GM19397 (cell line): Measurements from ENCODE around the gene CWC15.
"Not testable (repeated sequence)": the region's sequence is repeated elsewhere in the genome, so short reads cannot be mapped to it uniquely, and the experiment has no call there.

Experiments
- ATAC-seq: cut with Tn5 transposase; IDR thresholded peaks from one replicate; pipeline ENCODE4 v1.9.1; 2021; ENCODE audit warnings: mild to moderate bottlenecking, moderate library complexity; ENCODE audit not compliant: unreplicated experiment

The CWC15 gene

GRCh38 chr11:94956963-94957362 lies 16.4 kb downstream of the CWC15 start:
- ATAC-seq: no peak

- no peak for ATAC-seq
Measured at GRCh38 chr11:94954753-94955152, 18.6 kb downstream of the CWC15 start.

- ATAC-seq: no peak
Measured at GRCh38 chr11:94948070-94948617, 25.2 kb downstream of the CWC15 start.

- ATAC-seq: peak; percentile 53
Measured at GRCh38 chr11:94946812-94947211, 26.5 kb downstream of the CWC15 start.

- no peak for ATAC-seq
Measured at GRCh38 chr11:94941131-94941530, 32.2 kb downstream of the CWC15 start.

- no peak for ATAC-seq
Measured at GRCh38 chr11:94939346-94939745, 34.0 kb downstream of the CWC15 start.

- no peak for ATAC-seq
Measured at GRCh38 chr11:94938095-94939055, 35.0 kb downstream of the CWC15 start.

- ATAC-seq: no peak
Measured at GRCh38 chr11:94934846-94935245, 38.5 kb downstream of the CWC15 start.

GRCh38 chr11:94934362-94934761 lies 39.0 kb downstream of the CWC15 start:
- no peak for ATAC-seq

- ATAC-seq: no peak
Measured at GRCh38 chr11:94933223-94934130, 39.9 kb downstream of the CWC15 start.

- ATAC-seq: no peak
Measured at GRCh38 chr11:94932503-94932902, 40.9 kb downstream of the CWC15 start.

- not testable (repeated sequence) for ATAC-seq
Measured at GRCh38 chr11:94932072-94932471, 41.3 kb downstream of the CWC15 start.

- no peak for ATAC-seq
Measured at GRCh38 chr11:94928117-94928990, 45.0 kb downstream of the CWC15 start.

GRCh38 chr11:94926698-94927237 lies 46.6 kb downstream of the CWC15 start:
- ATAC-seq: no peak

- ATAC-seq: no peak
Measured at GRCh38 chr11:94926271-94926625, 47.1 kb downstream of the CWC15 start.

- ATAC-seq: peak; percentile 75
Measured at GRCh38 chr11:94925422-94926270, 47.7 kb downstream of the CWC15 start.

- ATAC-seq: no peak
Measured at GRCh38 chr11:94924612-94925011, 48.7 kb downstream of the CWC15 start.

- ATAC-seq: no peak
Measured at GRCh38 chr11:94924171-94924572, 49.2 kb downstream of the CWC15 start.

GRCh38 chr11:94923004-94923334 lies 50.4 kb downstream of the CWC15 start:
- ATAC-seq: no peak
